PFSK-1 (cell line): ENCODE results near the gene PDE4B.

Experiments used
- FOXP2 ChIP-seq: optimal IDR thresholded peaks from 2 replicates; pipeline ENCODE3; 2011; ENCODE audit warnings: borderline replicate concordance, control low read depth, inconsistent platforms; ENCODE audit not compliant: insufficient read depth; ENCODE audit errors: extremely low read length, extremely low read depth
- POLR2AphosphoS5 ChIP-seq: IDR thresholded peaks from 2 replicates; pipeline ENCODE4 v1.6.1; 2012; ENCODE audit warnings: low read depth, mild to moderate bottlenecking, control low read depth, low read length, moderate library complexity
- REST ChIP-seq, 2 experiments: IDR thresholded peaks; 2 replicates each; pipeline versions ENCODE4 v1.6.1 to v1.8.0; 2011 to 2012; ENCODE audit warnings: low read depth in 2 of 2, low read length in 2 of 2, control low read depth in 1 of 2, inconsistent platforms in 1 of 2, mild to moderate bottlenecking in 1 of 2, moderate library complexity in 1 of 2; ENCODE audit not compliant: insufficient read depth in 1 of 2
- SIN3A ChIP-seq: IDR thresholded peaks from 2 replicates; pipeline ENCODE4 v1.6.1; 2012; ENCODE audit warnings: mild to moderate bottlenecking, low read length, moderate library complexity, borderline replicate concordance; ENCODE audit not compliant: insufficient read depth
- TAF1 ChIP-seq: IDR thresholded peaks from 2 replicates; pipeline ENCODE4 v1.6.1; 2012; ENCODE audit warnings: low read length, control low read depth, borderline replicate concordance; ENCODE audit not compliant: insufficient read depth

The PDE4B gene

GRCh38 chr1:65880611-65881010 is 87.9 kb downstream of the PDE4B start:
- TF ChIP-seq TAF1: no peak
- no peak for TF ChIP-seq FOXP2
- TF ChIP-seq SIN3A: no peak
- no peak for TF ChIP-seq REST (IDR thresholded peaks at IDR 0.05; ENCODE audit: insufficient read depth in 1 of 2, low read depth in 2 of 2, low read length in 2 of 2)
- no peak for TF ChIP-seq POLR2AphosphoS5

- TF ChIP-seq TAF1 (no peak), SIN3A (no peak), FOXP2 (no peak), REST (IDR thresholded peaks at IDR 0.05; ENCODE audit: insufficient read depth in 1 of 2, low read depth in 2 of 2, low read length in 2 of 2) (no peak), POLR2AphosphoS5 (no peak)
These were observed 88.4 kb downstream of the PDE4B start for GRCh38 chr1:65881067-65881594.

GRCh38 chr1:65882076-65882475 is 89.4 kb downstream of the PDE4B start:
- TF ChIP-seq SIN3A (no peak), POLR2AphosphoS5 (no peak), TAF1 (no peak), REST (IDR thresholded peaks at IDR 0.05; ENCODE audit: insufficient read depth in 1 of 2, low read depth in 2 of 2, low read length in 2 of 2) (no peak), FOXP2 (no peak)

- TF ChIP-seq FOXP2 (no peak), TAF1 (no peak)
These were observed 96.7 kb downstream of the PDE4B start for GRCh38 chr1:65889441-65889840.

GRCh38 chr1:65890201-65890843 is 97.6 kb downstream of the PDE4B start:
- TF ChIP-seq REST (IDR thresholded peaks at IDR 0.05; ENCODE audit: insufficient read depth in 1 of 2, low read depth in 2 of 2, low read length in 2 of 2): no peak
- TF ChIP-seq FOXP2: no peak
- TF ChIP-seq POLR2AphosphoS5: no peak
- TF ChIP-seq SIN3A: no peak
- TF ChIP-seq TAF1: no peak
